Psoas muscle (tissue), 8 donors: Measurements from ENCODE around the gene MARCHF5. TPM values are rescaled to one million over a fixed set of nuclear protein-coding genes. Genes with fewer than 3 reads are reported as not detected.

ENCODE experiments used
- ATAC-seq, 4 donors: fragments of 200-7000 bp; cut with Tn5 transposase; one replicate each; pipeline ENCODE4 v1.9.1; 2020; ENCODE audit warnings: moderate library complexity in 3 of 4, mild to moderate bottlenecking in 2 of 4
- DNase-seq, 2 donors: peaks; one replicate each; pipeline ENCODE4 v3.0.0-alpha.2; 2020
- H3K27ac ChIP-seq: fragments of 200-600 bp; one replicate; pipeline ENCODE4 v1.8.0; 2022
- H3K27me3 ChIP-seq, 3 donors: fragments of 200-600 bp in 1 of 3; one replicate each; pipeline versions ENCODE4 v1.6.1 to v1.8.0; 2013 to 2022; ENCODE audit warnings: low read length in 2 of 3, mild to moderate bottlenecking in 2 of 3, moderate library complexity in 1 of 3; ENCODE audit not compliant: insufficient read depth in 3 of 3
- H3K36me3 ChIP-seq, 2 donors: fragments of 200-600 bp in 1 of 2; one replicate each; pipeline versions ENCODE4 v1.6.1 to v1.8.0; 2013 to 2022; ENCODE audit warnings: low read depth in 1 of 2, mild to moderate bottlenecking in 1 of 2, moderate library complexity in 1 of 2; ENCODE audit not compliant: insufficient read depth in 1 of 2
- H3K4me1 ChIP-seq: fragments of 200-600 bp; one replicate; pipeline ENCODE4 v1.8.0; 2022
- H3K4me3 ChIP-seq: fragments of 200-600 bp; one replicate; pipeline ENCODE4 v1.8.0; 2022; ENCODE audit warnings: mild to moderate bottlenecking
- H3K9me3 ChIP-seq: fragments of 200-600 bp; one replicate; pipeline ENCODE4 v1.8.0; 2022
- CTCF ChIP-seq: fragments of 200-600 bp; IDR thresholded peaks from one replicate; pipeline ENCODE4 v1.8.0; 2022; ENCODE audit warnings: antibody characterized with exemption
- WGBS, 3 donors: extraction: QIAGEN DNeasy Blood & Tissue Kit; methylation state at CpG; one replicate each; pipeline versions ENCODE4 v1.1.6 to v1.1.7; 2013; 5-methylcytosine and 5-hydroxymethylcytosine counted together
- intact Hi-C, 2 donors: fragments of 100-400 bp; cut with DNase I; formaldehyde crosslinking; loops; one replicate each; pipeline versions ENCODE4 v1.11.0 to v1.14.2; 2022
- polyA plus RNA-seq, 3 donors: library from polyadenylated mRNA; stranded (reverse); fragments of 200-250 nt; gene quantifications; one replicate each; pipeline ENCODE4 v1.2.3, GENCODE V29; 2013
- total RNA-seq, 4 donors: library from RNA; stranded (reverse); fragmentation: NEBNext Ultra II Directional in 2 of 4; extraction: Animal tissue kit (Norgen Biotek cat#: 25700) in 2 of 4; gene quantifications; one replicate each; pipeline versions ENCODE4 v1.2.1 to v1.2.4, GENCODE V29; 2021 to 2023
- donor health status: healthy with polysubstance abuse.
- donor health status: DM: no; HTN: no; CAD: no; lungs with moderate emphysema.
- donor health status: Bipolar disorder and iron deficiency.
- donor health status: healthy.
- donor health status: DM: yes; HTN: yes; CAD: no.
- donor health status: DM: no; HTN: no; CAD: no.
- donor health status: DM: no; HTN: no; CAD: no.
- donor health status: DM: yes; HTN: yes; CAD: no.

The MARCHF5 gene
- total and polyA plus RNA-seq, 7 donors = 28.3 to 64.9 (median 31.7) TPM

- Histone ChIP-seq H3K4me1 (peaks cover 8% of the 10 kb centered on the region), H3K27me3 (no peaks in the 10 kb centered on the region), H3K36me3 (no peaks in the 10 kb centered on the region), H3K9me3 (no peaks in the 10 kb centered on the region), H3K27ac (no peak overlapping the region), H3K4me3 (no peak overlapping the region)
- DNase-seq = no peak
- intact Hi-C loops = loop anchor here in 1 of 2 donors (5.0 kb wide), 2 partner anchors 48 to 157 kb away; partner anchors contain the start of genes CPEB3 and MARCHF5
- TF ChIP-seq CTCF = no peak
- no peak for ATAC-seq
- 90 to 97% (median 97%) methylated on average over 3 of the region's 3 CpGs for WGBS, 3 donors
These were observed 46.2 kb upstream of the MARCHF5 start for GRCh38 chr10:92244796-92245195.

- H3K27ac ChIP-seq = no peak overlapping the region
- intact Hi-C loops = no loop called here
These were observed 42.4 kb upstream of the MARCHF5 start for GRCh38 chr10:92248566-92248965.

GRCh38 chr10:92263396-92263795, 27.6 kb upstream of the MARCHF5 start:
- WGBS, 3 donors = 96 to 98% (median 97%) methylated on average over 2 of the region's 2 CpGs
- H3K27ac ChIP-seq = no peak overlapping the region
- TF ChIP-seq CTCF = no peak

More at GRCh38 chr10:92248566-92248965, 42.4 kb upstream of the MARCHF5 start:
- no peak overlapping the region for H3K4me3 ChIP-seq
- H3K4me1 ChIP-seq = peaks cover 5% of the 10 kb centered on the region
- no peaks in the 10 kb centered on the region for H3K36me3 ChIP-seq
- WGBS, 3 donors = 86 to 98% (median 92%) methylated on average over 2 of the region's 2 CpGs
- no peaks in the 10 kb centered on the region for H3K27me3 ChIP-seq
- no peak for DNase-seq
- no peak for ATAC-seq
- no peaks in the 10 kb centered on the region for H3K9me3 ChIP-seq
- no peak for TF ChIP-seq CTCF

GRCh38 chr10:92264249-92264648, 26.7 kb upstream of the MARCHF5 start:
- H3K4me1 ChIP-seq = no peaks in the 10 kb centered on the region

More at GRCh38 chr10:92263396-92263795, 27.6 kb upstream of the MARCHF5 start:
- no peaks in the 10 kb centered on the region for H3K36me3 ChIP-seq
- no peak for ATAC-seq
- H3K4me3 ChIP-seq = no peak overlapping the region
- H3K4me1 ChIP-seq = no peaks in the 10 kb centered on the region
- H3K9me3 ChIP-seq = no peaks in the 10 kb centered on the region
- H3K27me3 ChIP-seq = no peaks in the 10 kb centered on the region
- DNase-seq = no peak
- intact Hi-C loops = no loop called here

More at GRCh38 chr10:92264249-92264648, 26.7 kb upstream of the MARCHF5 start:
- no peak overlapping the region for H3K27ac ChIP-seq
- H3K36me3 ChIP-seq = no peaks in the 10 kb centered on the region
- DNase-seq (no peak), ATAC-seq (peak in 1 of 4 donors; percentile 56)
- 90 to 96% (median 94%) methylated on average over 2 of the region's 2 CpGs for WGBS, 3 donors
- TF ChIP-seq CTCF = peak; percentile 4
- intact Hi-C loops = no loop called here
- no peaks in the 10 kb centered on the region for H3K27me3 ChIP-seq
- no peak overlapping the region for H3K4me3 ChIP-seq
- H3K9me3 ChIP-seq = no peaks in the 10 kb centered on the region
